Sigmoid colon (tissue), 3 donors: ENCODE data around the gene TFG.

Experiments
- CTCF ChIP-seq, 4 experiments: fragments of 450-650 bp in 3 of 4; fragments of 200-600 bp in 1 of 4; IDR thresholded peaks; one replicate each; pipeline ENCODE4 v1.5.1; 2016 to 2019; ENCODE audit warnings: antibody characterized with exemption in 4 of 4, mild to moderate bottlenecking in 3 of 4, moderate library complexity in 2 of 4
- POLR2A ChIP-seq, 2 donors: fragments of 450-650 bp; IDR thresholded peaks; one replicate each; pipeline ENCODE4 v1.6.1; 2016; ENCODE audit warnings: antibody characterized with exemption in 2 of 2, mild to moderate bottlenecking in 2 of 2, moderate library complexity in 2 of 2

- TF ChIP-seq CTCF (IDR thresholded peaks at IDR 0.05) (no peak), POLR2A (IDR thresholded peaks at IDR 0.05) (no peak)
Measured at GRCh38 chr3:100783619-100784018, 74.3 kb downstream of the TFG start.
